Cardiac fibroblast (primary cell): ENCODE results near the gene SRPX.

Source experiments
- DNase-seq, 2 donors: peaks; one replicate each; pipeline versions ENCODE4 v3.0.0 to v3.0.0-alpha.2; 2010; ENCODE audit warnings: low read depth in 2 of 2
- H3K4me3 ChIP-seq, 2 donors: replicated peaks in 1 of 2; 1 replicate in 1 of 2; 2 replicates in 1 of 2; pipeline ENCODE4 v1.5.1; 2011; ENCODE audit warnings: low read depth in 2 of 2, low read length in 2 of 2, mild to moderate bottlenecking in 2 of 2, moderate library complexity in 1 of 2
- CTCF ChIP-seq: IDR thresholded peaks from one replicate; pipeline ENCODE4 v1.5.1; 2011; ENCODE audit warnings: low read depth, mild to moderate bottlenecking, low read length, inconsistent platforms

SRPX gene

GRCh38 chrX:38165023-38165422, 55.6 kb downstream of the SRPX start:
- DNase-seq = no peak
- H3K4me3 ChIP-seq = no peak overlapping the region
- TF ChIP-seq CTCF = no peak

- no peak for TF ChIP-seq CTCF
- DNase-seq = no peak
- no peak overlapping the region for H3K4me3 ChIP-seq
Observed at GRCh38 chrX:38163193-38163592, 57.5 kb downstream of the SRPX start.

GRCh38 chrX:38156838-38157237, 63.8 kb downstream of the SRPX start:
- TF ChIP-seq CTCF = no peak
- DNase-seq = no peak
- H3K4me3 ChIP-seq = no peak overlapping the region

GRCh38 chrX:38154818-38155217, 65.9 kb downstream of the SRPX start:
- H3K4me3 ChIP-seq = no peak overlapping the region
- DNase-seq = peak in 1 of 2 donors; percentile 59

GRCh38 chrX:38154340-38154739, 66.3 kb downstream of the SRPX start:
- DNase-seq = no peak
- no peak for TF ChIP-seq CTCF
- no peak overlapping the region for H3K4me3 ChIP-seq

More at GRCh38 chrX:38154818-38155217, 65.9 kb downstream of the SRPX start:
- TF ChIP-seq CTCF = no peak

GRCh38 chrX:38151441-38151840, 69.2 kb downstream of the SRPX start:
- no peak for DNase-seq
- H3K4me3 ChIP-seq = no peak overlapping the region
- no peak for TF ChIP-seq CTCF

GRCh38 chrX:38150993-38151392, 69.7 kb downstream of the SRPX start:
- no peak overlapping the region for H3K4me3 ChIP-seq
- no peak for TF ChIP-seq CTCF
- no peak for DNase-seq
